Raji (cell line): Measurements from ENCODE around the gene NECAB2.

Experiments used
- POLR2A ChIP-seq: IDR thresholded peaks from 2 replicates; pipeline ENCODE4 v1.6.1; 2011; ENCODE audit warnings: low read depth, low read length, control low read depth; ENCODE audit not compliant: insufficient read depth

Gene NECAB2

DNA sequence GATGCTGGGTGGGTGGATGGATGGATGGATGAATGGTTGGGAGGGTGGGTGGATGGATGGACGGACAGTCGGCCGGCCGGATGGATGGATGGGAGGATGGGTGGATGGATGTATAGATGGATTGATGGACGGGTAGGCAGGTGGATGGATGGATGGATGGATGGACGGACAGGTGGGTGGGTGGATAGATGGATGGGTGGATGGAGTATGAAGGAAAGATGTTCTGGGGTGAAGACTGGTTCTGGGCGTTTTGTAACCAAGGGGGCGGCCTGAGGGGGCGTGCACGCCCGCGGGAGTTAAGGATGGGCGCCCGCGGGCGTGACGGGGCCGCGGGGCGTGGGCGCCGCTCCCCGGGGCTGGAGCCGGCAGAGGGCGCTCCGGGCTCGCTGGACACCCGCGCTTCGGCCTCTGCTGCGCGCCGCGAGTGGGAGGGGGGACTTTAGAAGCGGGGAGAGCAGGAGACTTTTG lies at the start of gene NECAB2:
TSS of gene NECAB2 (plus strand) at position 407 of the 468 bp plus-strand sequence. CDS start 405 bp downstream, outside the sequence.
- TF ChIP-seq POLR2A, result no peak

GRCh38 chr16:83920894-83921491 lies 47.1 kb upstream of the NECAB2 start:
- TF ChIP-seq POLR2A, result no peak

- no peak for TF ChIP-seq POLR2A
Observed at GRCh38 chr16:83923581-83924365, 44.3 kb upstream of the NECAB2 start.

DNA sequence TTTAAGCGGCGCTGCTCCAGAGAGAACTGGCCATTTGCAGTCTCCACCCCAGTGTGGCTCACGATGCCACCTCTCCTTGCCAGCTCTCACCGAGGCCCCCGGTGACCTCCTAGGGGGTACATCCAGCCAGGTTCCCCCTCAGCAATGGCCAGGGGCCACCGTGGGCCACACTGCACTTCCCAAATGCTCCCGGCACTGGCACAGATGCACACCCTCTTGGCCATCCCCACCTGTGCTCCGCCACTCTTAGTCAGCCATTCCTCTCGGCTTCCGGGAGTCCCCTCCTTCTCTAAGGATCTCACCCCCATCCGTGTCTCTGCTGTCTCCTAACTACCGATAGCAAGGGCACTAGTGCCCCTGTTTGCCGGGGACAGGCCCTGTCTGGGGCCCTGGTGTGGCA lies 43.4 kb upstream of the NECAB2 start:
- no peak for TF ChIP-seq POLR2A

GRCh38 chr16:83925095-83925905 lies 42.7 kb upstream of the NECAB2 start:
- no peak for TF ChIP-seq POLR2A

DNA sequence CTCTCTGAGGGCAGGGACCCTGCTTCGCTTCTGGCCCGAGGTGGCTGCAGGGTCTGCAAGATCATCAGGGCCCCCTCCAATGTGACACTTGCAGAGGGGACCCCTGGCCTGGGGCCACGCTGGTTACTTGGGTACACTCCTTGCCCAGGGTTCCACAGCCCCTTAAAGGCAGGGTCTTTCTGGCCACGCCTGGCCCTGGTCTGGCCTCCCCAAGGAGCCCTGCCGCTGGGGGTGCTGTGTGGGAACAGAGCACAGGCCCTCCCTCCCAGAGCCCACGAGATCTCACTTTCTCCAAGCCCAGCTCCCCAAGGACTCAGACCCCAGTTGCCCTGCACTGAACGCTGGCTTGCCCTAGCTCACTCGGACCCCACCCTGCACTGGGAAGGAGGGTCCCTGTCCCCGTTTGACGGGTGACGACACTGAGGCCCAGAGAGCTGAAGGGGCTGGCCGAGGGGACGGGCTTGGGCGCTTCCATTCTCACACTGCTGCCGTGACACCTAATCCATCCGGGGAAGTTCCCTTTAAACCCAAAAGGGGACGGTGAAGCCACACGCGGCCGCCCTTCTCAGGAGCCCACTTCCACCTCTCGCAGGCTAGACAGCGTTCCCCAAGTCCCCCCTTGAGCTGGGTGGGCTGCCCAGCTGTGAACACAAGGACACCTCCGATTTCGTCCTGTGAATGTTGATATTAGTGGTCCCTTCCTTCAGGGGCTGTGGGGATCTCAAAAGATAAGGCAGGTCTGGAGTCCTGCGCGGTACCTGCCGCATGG lies 41.9 kb upstream of the NECAB2 start:
- TF ChIP-seq POLR2A, result no peak

DNA sequence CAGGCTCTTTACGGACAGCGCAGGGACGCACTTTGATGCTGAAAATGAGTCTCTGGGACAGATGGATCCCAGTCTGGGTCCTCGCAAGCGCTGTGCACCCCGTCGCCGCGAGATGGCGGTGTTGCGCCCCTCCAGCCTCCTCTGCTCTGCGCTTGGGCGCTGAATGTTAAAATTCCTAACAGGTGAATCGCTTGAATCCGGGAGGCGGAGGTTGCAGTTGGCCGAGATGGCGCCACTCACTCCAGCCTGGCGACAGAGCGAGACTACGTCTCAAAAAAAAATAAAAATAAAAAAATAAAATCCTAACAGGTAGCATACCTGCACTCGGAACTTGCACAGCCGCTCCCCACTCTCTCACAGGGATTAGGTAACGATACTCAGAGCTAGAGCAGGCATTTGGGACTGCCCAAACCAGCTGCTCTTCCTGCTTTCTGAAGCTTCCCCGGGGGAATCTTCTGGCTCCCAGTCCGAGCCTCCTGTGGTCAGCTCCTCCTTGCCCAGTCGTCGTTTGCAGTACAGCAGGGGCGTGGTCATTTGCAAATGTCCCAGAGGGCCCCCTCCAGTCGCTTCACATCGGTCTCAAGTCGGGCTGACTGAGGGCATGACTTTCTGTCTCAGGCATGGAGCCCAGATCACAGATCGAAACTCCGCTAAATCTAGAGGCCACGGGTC lies 41.2 kb upstream of the NECAB2 start:
- no peak for TF ChIP-seq POLR2A

DNA sequence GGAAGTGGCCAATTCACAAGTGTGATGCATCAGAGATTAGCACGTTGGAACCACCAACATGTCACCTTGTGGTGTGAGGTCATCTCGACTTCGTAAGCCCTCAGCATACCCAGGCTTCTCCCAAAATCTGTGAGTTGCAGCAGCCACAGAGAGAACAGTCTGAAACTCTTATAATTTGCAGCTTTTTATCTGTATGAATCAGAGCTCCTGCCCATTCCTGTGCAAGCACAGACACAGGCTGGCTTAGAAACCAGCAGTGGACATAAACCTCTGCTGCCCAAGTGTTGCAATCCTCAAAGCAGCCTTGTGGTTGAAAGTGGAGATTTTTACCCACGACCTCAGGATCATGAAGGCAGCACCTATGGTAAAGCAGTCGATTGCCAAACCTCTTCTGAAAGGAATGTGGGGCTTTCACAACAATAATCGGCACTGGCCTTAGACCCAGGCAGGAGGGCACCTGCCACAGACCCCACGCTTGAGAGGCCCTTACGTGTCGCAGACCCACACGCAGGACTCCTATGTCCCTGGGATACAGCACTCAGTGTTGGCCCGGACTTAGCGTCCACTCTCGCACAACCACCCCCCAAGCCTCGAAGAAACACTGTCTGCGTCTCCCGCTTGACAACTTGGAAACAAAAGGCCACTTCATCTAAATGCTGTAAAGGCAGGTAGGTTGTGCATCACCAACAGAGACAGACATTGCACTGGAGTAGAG lies 39.5 kb upstream of the NECAB2 start:
- TF ChIP-seq POLR2A, result no peak

DNA sequence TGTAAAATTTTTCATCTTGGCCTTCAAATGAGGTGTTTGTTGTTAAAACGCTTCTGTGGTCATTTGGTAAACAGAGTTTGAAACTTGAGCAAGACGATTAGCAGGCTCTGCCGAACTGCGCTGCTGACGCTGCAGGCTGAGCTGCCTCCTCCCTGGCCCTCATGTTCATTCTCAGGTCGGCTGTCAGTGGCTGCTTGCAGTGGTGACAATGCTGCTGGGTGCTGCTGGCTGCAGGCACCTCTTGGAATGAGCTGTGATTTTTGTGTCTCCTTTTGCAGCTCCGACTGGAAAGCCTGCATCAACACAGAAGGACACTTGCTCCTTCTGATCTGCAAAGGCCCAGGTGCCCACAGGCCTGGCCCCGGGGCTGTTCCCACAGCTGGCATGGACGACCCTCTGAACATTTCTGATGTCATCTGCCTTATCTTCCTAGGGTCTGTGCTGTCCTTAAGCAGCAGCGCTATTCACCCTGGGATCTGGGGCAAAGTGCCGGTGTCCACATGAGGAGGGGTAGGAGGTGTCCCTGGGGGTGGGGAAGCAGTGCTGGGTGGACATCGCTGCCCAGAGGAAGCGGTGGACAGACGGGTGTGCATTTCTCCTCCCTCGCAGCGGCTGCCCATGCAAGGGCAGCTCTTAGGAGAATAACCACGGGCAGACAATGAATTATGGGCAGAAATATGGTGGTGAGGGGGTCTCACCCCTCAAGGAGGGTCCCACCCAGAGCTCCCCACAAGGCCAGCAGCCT lies 38.1 kb upstream of the NECAB2 start:
- TF ChIP-seq POLR2A, result no peak

- no peak for TF ChIP-seq POLR2A
Observed at GRCh38 chr16:83930730-83931500, 37.1 kb upstream of the NECAB2 start.

- TF ChIP-seq POLR2A, result no peak
Observed at GRCh38 chr16:83931556-83931955, 36.5 kb upstream of the NECAB2 start.

DNA sequence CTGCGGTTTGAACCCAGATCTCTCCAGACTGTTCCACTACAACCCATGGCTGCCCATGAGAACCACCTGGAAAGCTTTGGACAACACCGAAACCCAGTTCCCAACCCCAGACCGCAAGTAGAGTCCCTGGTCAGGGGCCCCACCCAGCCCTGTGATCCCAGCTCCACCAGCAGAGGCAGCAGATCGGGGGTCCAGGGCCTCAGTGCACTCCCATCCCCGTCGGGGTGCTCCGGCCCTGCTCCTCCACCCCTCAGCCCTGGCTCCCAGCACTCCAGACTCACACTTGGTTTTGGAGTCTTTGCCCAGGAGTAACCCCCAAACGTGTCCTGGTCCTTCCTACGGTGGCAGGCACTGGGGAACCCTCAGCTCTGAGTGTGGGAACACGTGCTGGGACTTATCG lies 35.7 kb upstream of the NECAB2 start:
- no peak for TF ChIP-seq POLR2A

DNA sequence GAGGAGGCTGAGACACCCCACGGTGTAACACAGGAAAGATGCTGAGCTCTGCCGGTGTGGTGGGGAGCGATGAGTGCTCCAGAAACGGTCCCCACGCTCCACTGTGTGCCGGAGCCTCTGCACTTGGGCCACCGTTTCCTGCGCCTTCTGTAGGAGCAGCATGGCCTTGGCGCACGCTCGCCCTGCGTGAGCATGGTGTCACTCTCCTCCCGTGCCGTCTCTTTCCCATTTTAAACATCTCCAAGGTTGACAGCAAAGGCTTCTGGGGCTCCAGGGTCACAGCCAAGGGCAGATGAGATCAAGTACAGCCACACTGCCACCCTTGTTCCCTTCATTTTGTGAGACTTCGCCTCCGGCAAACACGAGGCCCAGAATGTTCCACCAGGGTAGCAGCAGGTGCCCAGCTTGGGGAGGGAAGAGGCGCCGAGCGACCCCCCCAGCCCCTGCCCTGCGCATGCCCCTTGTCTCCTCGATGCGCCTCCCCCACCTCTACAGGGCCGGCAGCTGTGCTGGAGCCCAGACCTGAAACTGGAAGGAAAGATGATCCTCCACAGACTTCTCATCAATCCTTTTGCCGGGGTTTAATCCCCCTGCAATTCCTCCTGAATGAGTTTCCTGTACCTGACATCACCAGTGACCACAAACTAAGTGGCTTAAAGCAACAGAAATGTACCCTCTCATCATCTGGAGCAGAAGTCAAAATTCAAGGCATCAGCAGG lies 34.9 kb upstream of the NECAB2 start:
- no peak for TF ChIP-seq POLR2A
